ENCODE data around the gene PRKRIP1. TPM values are rescaled to one million over a fixed set of nuclear protein-coding genes. Genes with fewer than 3 reads are reported as not detected.

Gene PRKRIP1
- total and polyA plus RNA-seq, 2 experiments from 2014 or later, result 60.1 to 76.3 TPM

DNA sequence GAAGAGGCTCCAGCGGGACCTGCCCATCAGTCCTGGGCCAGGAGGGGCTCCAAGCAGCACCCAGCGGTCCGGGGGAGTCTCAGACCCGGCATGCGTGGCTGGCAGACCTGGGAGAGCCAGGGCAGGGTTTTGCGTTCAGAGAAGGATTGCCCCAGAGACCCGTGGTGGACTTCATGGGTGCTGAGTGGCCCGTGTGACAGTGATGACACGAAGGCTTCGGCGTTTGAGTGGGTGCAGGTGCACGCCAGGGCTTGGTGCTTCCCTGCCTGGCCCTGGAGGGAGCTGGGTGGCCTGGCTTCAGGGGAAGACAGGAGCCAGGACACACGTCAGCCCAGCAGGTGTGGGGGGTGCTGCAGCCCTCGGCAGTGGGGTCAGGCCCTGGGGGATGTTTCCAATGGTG is 51.1 kb downstream of the PRKRIP1 start:
- TF ChIP-seq, protein P1, sequence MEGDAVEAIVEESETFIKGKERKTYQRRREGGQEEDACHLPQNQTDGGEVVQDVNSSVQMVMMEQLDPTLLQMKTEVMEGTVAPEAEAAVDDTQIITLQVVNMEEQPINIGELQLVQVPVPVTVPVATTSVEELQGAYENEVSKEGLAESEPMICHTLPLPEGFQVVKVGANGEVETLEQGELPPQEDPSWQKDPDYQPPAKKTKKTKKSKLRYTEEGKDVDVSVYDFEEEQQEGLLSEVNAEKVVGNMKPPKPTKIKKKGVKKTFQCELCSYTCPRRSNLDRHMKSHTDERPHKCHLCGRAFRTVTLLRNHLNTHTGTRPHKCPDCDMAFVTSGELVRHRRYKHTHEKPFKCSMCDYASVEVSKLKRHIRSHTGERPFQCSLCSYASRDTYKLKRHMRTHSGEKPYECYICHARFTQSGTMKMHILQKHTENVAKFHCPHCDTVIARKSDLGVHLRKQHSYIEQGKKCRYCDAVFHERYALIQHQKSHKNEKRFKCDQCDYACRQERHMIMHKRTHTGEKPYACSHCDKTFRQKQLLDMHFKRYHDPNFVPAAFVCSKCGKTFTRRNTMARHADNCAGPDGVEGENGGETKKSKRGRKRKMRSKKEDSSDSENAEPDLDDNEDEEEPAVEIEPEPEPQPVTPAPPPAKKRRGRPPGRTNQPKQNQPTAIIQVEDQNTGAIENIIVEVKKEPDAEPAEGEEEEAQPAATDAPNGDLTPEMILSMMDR (IDR thresholded peaks at IDR 0.05; ENCODE audit: low read depth, low read length), result no peak
- H3K27ac ChIP-seq, result no peak overlapping the region
- H3K36me3 ChIP-seq, result peaks cover 7% of the 10 kb centered on the region
- no peaks in the 10 kb centered on the region for H3K27me3 ChIP-seq
- H3K4me3 ChIP-seq, result no peak overlapping the region
- H3K9me3 ChIP-seq (ENCODE audit: low read depth), result no peaks in the 10 kb centered on the region
- DNase-seq (ENCODE audit: low read depth in 1 of 2, low spot score in 1 of 2), result no peak
- H3K4me1 ChIP-seq (ENCODE audit: low read depth), result no peaks in the 10 kb centered on the region

DNA sequence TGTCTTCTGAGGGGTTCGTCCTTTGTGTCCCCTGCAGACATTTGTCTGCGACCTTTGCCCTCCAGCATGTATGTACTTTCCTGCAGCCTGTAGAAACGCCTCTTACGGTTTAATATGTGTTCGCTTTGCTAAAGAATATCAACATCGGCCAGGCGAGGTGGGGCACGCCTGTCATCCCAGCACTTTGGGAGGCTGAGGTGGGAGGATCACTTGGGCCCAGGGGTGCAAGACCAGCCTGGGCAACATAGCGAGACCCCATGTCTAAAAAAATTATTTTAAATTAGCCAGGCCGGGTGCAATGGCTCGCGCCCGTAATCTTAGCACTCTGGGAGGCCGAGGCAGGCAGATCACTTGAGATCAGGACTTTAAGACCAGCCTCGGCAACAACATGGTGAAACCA is 53.0 kb downstream of the PRKRIP1 start:
- H3K9me3 ChIP-seq (ENCODE audit: low read depth), result no peaks in the 10 kb centered on the region
- no peak overlapping the region for H3K27ac ChIP-seq
- peaks cover 7% of the 10 kb centered on the region for H3K36me3 ChIP-seq
- no peaks in the 10 kb centered on the region for H3K4me1 ChIP-seq (ENCODE audit: low read depth)
- DNase-seq (ENCODE audit: low read depth in 1 of 2, low spot score in 1 of 2), result no peak
- no peaks in the 10 kb centered on the region for H3K27me3 ChIP-seq
- H3K4me3 ChIP-seq, result no peak overlapping the region
- TF ChIP-seq, protein P1 (IDR thresholded peaks at IDR 0.05; ENCODE audit: low read depth, low read length), result no peak

GRCh38 chr7:102450242-102450641 is 54.1 kb downstream of the PRKRIP1 start:
- no peak overlapping the region for H3K27ac ChIP-seq
- H3K4me3 ChIP-seq, result no peak overlapping the region
- no peaks in the 10 kb centered on the region for H3K4me1 ChIP-seq (ENCODE audit: low read depth)
- no peaks in the 10 kb centered on the region for H3K9me3 ChIP-seq (ENCODE audit: low read depth)
- peaks cover 7% of the 10 kb centered on the region for H3K36me3 ChIP-seq
- TF ChIP-seq, protein P1 (IDR thresholded peaks at IDR 0.05; ENCODE audit: low read depth, low read length), result peak; percentile 2
- no peaks in the 10 kb centered on the region for H3K27me3 ChIP-seq
- no peak for DNase-seq (ENCODE audit: low read depth in 1 of 2, low spot score in 1 of 2)

- DNase-seq (ENCODE audit: low read depth in 1 of 2, low spot score in 1 of 2), result peak in 1 of 2 donors; percentile 63
- peaks cover 7% of the 10 kb centered on the region for H3K36me3 ChIP-seq
- no peak overlapping the region for H3K4me3 ChIP-seq
- H3K27me3 ChIP-seq, result no peaks in the 10 kb centered on the region
- H3K9me3 ChIP-seq (ENCODE audit: low read depth), result no peaks in the 10 kb centered on the region
- TF ChIP-seq, protein P1 (IDR thresholded peaks at IDR 0.05; ENCODE audit: low read depth, low read length), result no peak
- H3K4me1 ChIP-seq (ENCODE audit: low read depth), result no peaks in the 10 kb centered on the region
- no peak overlapping the region for H3K27ac ChIP-seq
Observed at GRCh38 chr7:102451371-102452054, 55.4 kb downstream of the PRKRIP1 start.

- no peak for DNase-seq (ENCODE audit: low read depth in 1 of 2, low spot score in 1 of 2)
- no peaks in the 10 kb centered on the region for H3K27me3 ChIP-seq
- no peaks in the 10 kb centered on the region for H3K9me3 ChIP-seq (ENCODE audit: low read depth)
- no peak overlapping the region for H3K4me3 ChIP-seq
- TF ChIP-seq, protein P1 (IDR thresholded peaks at IDR 0.05; ENCODE audit: low read depth, low read length), result no peak
- H3K4me1 ChIP-seq (ENCODE audit: low read depth), result no peaks in the 10 kb centered on the region
- no peak overlapping the region for H3K27ac ChIP-seq
- H3K36me3 ChIP-seq, result peaks cover 9% of the 10 kb centered on the region
Observed at GRCh38 chr7:102452451-102452850, 56.3 kb downstream of the PRKRIP1 start.
